GM19240 (cell line): ENCODE measurements around the gene CCDC18.
"Not testable (repeated sequence)": the region's sequence is repeated elsewhere in the genome, so short reads cannot be mapped to it uniquely, and the experiment has no call there.

Experiments
- DNase-seq: peaks from one replicate; pipeline ENCODE4 v3.0.0; 2011; ENCODE audit warnings: low spot score; ENCODE audit not compliant: insufficient read length

CCDC18 gene

GRCh38 chr1:93235261-93235660, 54.7 kb downstream of the CCDC18 start:
- DNase-seq: no peak

- no peak for DNase-seq
Measured at GRCh38 chr1:93237021-93237420, 56.5 kb downstream of the CCDC18 start.

GRCh38 chr1:93238425-93238824, 57.9 kb downstream of the CCDC18 start:
- DNase-seq: no peak

- DNase-seq: no peak
Measured at GRCh38 chr1:93239863-93240262, 59.3 kb downstream of the CCDC18 start.

GRCh38 chr1:93243233-93243632, 62.7 kb downstream of the CCDC18 start:
- DNase-seq: not testable (repeated sequence)

- DNase-seq: no peak
Measured at GRCh38 chr1:93244298-93245069, 64.0 kb downstream of the CCDC18 start.

GRCh38 chr1:93251966-93252365, 71.4 kb downstream of the CCDC18 start:
- DNase-seq: no peak

- no peak for DNase-seq
Measured at GRCh38 chr1:93252598-93252997, 72.1 kb downstream of the CCDC18 start.

- no peak for DNase-seq
Measured at GRCh38 chr1:93253516-93253915, 73.0 kb downstream of the CCDC18 start.

GRCh38 chr1:93255222-93256079, 74.9 kb downstream of the CCDC18 start:
- no peak for DNase-seq

- no peak for DNase-seq
Measured at GRCh38 chr1:93256433-93256832, 75.9 kb downstream of the CCDC18 start.

GRCh38 chr1:93257889-93258288, 77.4 kb downstream of the CCDC18 start:
- no peak for DNase-seq

- DNase-seq: not testable (repeated sequence)
Measured at GRCh38 chr1:93260726-93261125, 80.2 kb downstream of the CCDC18 start.

- DNase-seq: no peak
Measured at GRCh38 chr1:93262645-93263044, 82.1 kb downstream of the CCDC18 start.

GRCh38 chr1:93268888-93269287, 88.4 kb downstream of the CCDC18 start:
- DNase-seq: not testable (repeated sequence)

- not testable (repeated sequence) for DNase-seq
Measured at GRCh38 chr1:93275262-93275633, 94.7 kb downstream of the CCDC18 start.

GRCh38 chr1:93275634-93276295, 95.2 kb downstream of the CCDC18 start:
- no peak for DNase-seq

- DNase-seq: not testable (repeated sequence)
Measured at GRCh38 chr1:93277530-93277929, 97.0 kb downstream of the CCDC18 start.

- DNase-seq: no peak
Measured at GRCh38 chr1:93283496-93283895, 103.0 kb downstream of the CCDC18 start.

GRCh38 chr1:93288558-93288957, 108.0 kb downstream of the CCDC18 start:
- DNase-seq: no peak

- no peak for DNase-seq
Measured at GRCh38 chr1:93296555-93297154, 116.1 kb downstream of the CCDC18 start.

- no peak for DNase-seq
Measured at GRCh38 chr1:93301131-93301530, 120.6 kb downstream of the CCDC18 start.
